Endothelial cell of umbilical vein (primary cell): Measurements from ENCODE around the gene CFAP100.

Experiments
- CTCF ChIP-seq, 2 donors: IDR thresholded peaks; 1 replicate in 1 of 2; 2 replicates in 1 of 2; pipeline ENCODE4 v1.5.1; 2011; ENCODE audit warnings: low read length in 2 of 2, mild to moderate bottlenecking in 2 of 2, moderate library complexity in 2 of 2, control low read depth in 1 of 2, inconsistent platforms in 1 of 2, low read depth in 1 of 2; ENCODE audit not compliant: insufficient read depth in 1 of 2; ENCODE audit errors: extremely low read depth in 1 of 2
- POLR2A ChIP-seq: IDR thresholded peaks from 2 replicates; pipeline ENCODE4 v1.6.1; 2012; ENCODE audit warnings: low read depth, mild to moderate bottlenecking, control low read depth, low read length

- peak; percentile 81 for TF ChIP-seq POLR2A
- TF ChIP-seq CTCF (IDR thresholded peaks at IDR 0.05; ENCODE audit: extremely low read depth in 1 of 2, insufficient read depth in 1 of 2, low read depth in 1 of 2, low read length in 2 of 2): peak; percentile 21 to 58
Observed at GRCh38 chr3:126475413-126476114, 80.9 kb downstream of the CFAP100 start, which contains the start of gene ZXDC.
